ENCODE results near the gene HOXD8.

HOXD8 gene

GRCh38 chr2:176091329-176092258 is 37.9 kb upstream of the HOXD8 start:
- no peak for DNase-seq

GRCh38 chr2:176092270-176093144 is 37.0 kb upstream of the HOXD8 start, which contains the start of gene HOXD13:
TSS of gene HOXD13 (plus strand) at chr2:176092721. CDS start at chr2:176092891, 170 bp downstream.
- DNase-seq: no peak

- DNase-seq: no peak
Observed at GRCh38 chr2:176093145-176093897, 36.2 kb upstream of the HOXD8 start.

- DNase-seq: no peak
Observed at GRCh38 chr2:176093898-176094249, 35.6 kb upstream of the HOXD8 start.

- no peak for DNase-seq
Observed at GRCh38 chr2:176094349-176094748, 35.2 kb upstream of the HOXD8 start.

GRCh38 chr2:176095421-176095820 is 34.1 kb upstream of the HOXD8 start:
- DNase-seq: no peak

- DNase-seq: no peak
Observed at GRCh38 chr2:176096243-176096985, 33.1 kb upstream of the HOXD8 start.

- peak; percentile 34 to 40 for DNase-seq
Observed at GRCh38 chr2:176096986-176097819, 32.3 kb upstream of the HOXD8 start.

GRCh38 chr2:176097820-176098365 is 31.6 kb upstream of the HOXD8 start:
- DNase-seq: no peak

GRCh38 chr2:176098366-176099158 is 30.9 kb upstream of the HOXD8 start:
- DNase-seq: no peak

- DNase-seq: no peak
Observed at GRCh38 chr2:176099159-176099727, 30.3 kb upstream of the HOXD8 start.

- no peak for DNase-seq
Observed at GRCh38 chr2:176099728-176100546, 29.6 kb upstream of the HOXD8 start, which contains the start of gene HOXD12. TSS of gene HOXD12 (plus strand) at chr2:176099795. CDS start at chr2:176099802, 7 bp downstream.

- no peak for DNase-seq
Observed at GRCh38 chr2:176100547-176101140, 28.9 kb upstream of the HOXD8 start.

GRCh38 chr2:176101216-176101830 is 28.2 kb upstream of the HOXD8 start:
- no peak for DNase-seq

GRCh38 chr2:176101842-176102241 is 27.7 kb upstream of the HOXD8 start:
- DNase-seq: no peak

- DNase-seq: no peak
Observed at GRCh38 chr2:176102309-176102866, 27.1 kb upstream of the HOXD8 start.

GRCh38 chr2:176103194-176103593 is 26.3 kb upstream of the HOXD8 start:
- no peak for DNase-seq

Measured in activated CD4-positive, alpha-beta T cell treated with anti-CD3 and anti-CD28 coated beads, Interleukin-2, amount 50 U/mL, for 4 hours (primary cell).